GM12874 (cell line): ENCODE measurements around the gene CCR9.

ENCODE experiments used
- CTCF ChIP-seq: IDR thresholded peaks from 2 replicates; pipeline ENCODE4 v1.5.1; 2011; ENCODE audit warnings: low read depth, mild to moderate bottlenecking, control low read depth, low read length, moderate library complexity; ENCODE audit not compliant: insufficient read depth

Gene CCR9

GRCh38 chr3:45946875-45947274, 60.5 kb downstream of the CCR9 start:
- no peak for TF ChIP-seq CTCF

DNA sequence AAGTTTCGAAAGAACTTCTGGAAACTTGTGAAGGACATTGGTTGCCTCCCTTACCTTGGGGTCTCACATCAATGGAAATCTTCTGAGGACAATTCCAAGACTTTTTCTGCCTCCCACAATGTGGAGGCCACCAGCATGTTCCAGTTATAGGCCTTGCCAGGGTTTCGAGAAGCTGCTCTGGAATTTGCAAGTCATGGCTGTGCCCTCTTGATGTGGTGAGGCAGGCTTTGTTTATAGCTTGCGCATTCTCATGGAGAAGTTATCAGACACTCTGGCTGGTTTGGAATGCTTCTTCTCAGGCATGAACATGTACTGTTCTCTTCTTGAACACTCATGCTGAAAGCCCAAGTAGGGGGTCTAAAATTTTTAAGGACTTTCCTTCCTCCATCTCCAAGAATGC, 61.0 kb downstream of the CCR9 start:
- no peak for TF ChIP-seq CTCF

DNA sequence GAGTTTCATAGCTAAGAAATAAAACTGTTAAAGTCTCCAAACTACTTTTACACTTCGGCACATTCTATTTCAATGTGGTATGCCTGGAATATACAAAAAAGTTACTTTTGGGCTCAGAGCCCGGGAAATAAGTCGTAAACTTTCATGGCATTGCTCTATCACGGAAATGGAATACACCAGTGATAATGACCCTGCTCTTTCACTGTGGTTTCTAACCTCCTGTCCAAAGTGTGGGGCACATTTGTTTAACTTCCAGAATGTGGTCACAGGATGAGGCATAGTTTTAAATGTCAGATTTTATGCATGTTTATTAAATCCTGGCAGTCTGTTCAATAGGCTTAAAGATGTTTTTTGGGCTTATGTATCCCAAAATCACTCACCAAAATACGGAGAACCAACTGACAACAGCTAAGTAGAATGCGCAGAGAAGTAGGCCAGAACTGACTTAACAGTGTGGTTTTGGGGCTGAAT, 62.0 kb downstream of the CCR9 start:
- TF ChIP-seq CTCF, result no peak

DNA sequence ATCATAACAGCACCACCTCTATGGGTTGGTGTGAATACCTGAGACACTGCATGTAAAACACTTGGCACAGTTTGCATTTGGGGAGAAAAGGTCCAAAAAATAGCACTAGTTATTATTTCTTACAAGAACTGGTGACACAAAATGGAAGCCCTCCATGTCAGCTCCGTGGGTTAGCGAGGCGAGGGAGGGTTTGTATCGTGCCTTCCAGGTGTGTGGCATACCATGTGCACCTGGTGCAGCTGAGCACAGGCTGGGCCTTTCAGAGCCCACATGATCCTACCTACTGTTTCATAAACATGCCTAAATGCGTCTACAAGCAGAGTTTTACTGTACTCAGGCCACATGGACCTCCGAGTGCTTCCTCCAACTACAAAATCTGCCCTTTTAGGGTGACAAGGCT, 62.5 kb downstream of the CCR9 start:
- no peak for TF ChIP-seq CTCF

DNA sequence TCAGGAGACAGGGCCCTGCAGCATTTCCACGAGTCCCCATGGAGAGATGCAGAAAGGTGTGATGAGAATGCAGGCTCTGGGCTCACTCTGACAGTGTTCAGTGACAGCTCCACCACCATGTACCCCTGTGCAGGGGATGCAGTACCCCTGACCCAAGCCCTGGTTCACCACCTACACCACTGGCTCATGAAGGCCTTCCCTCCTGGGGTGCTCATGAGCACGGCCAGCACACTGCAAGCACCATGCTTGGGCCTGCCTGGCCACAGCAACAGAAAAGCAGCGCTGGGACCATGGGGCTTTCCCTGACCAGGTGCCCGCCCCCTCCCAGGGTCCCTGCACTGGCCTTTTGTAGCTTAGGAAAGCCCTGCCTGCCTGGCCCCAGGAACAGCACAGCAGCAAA, 63.1 kb downstream of the CCR9 start:
- no peak for TF ChIP-seq CTCF

- TF ChIP-seq CTCF, result no peak
These were observed 63.8 kb downstream of the CCR9 start for GRCh38 chr3:45950131-45950530.

GRCh38 chr3:45950686-45951600, 64.6 kb downstream of the CCR9 start:
- TF ChIP-seq CTCF, result no peak
